ENCODE measurements around the gene DIP2C.

Gene DIP2C

DNA sequence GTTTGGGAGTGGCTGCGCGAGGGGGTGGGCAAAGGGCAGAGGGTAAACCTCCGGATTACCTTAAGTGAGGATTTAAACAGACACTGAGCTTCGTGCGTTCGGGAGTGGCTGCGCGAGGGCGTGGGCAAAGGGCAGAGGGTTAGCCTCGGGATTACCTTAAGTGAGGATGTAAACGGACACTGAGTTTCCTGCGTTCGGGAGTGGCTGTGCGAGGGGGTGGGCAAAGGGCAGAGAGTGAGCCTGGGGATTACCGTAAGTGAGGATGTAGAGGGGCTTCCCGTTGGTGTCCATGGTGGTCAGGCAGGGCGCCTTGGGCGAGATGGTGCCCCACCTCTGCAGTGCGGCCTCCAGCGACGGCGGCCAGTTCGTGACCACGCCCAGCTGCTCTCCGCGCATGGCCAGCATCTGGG is 275.8 kb downstream of the DIP2C start:
- no peak for TF ChIP-seq CTCF (IDR thresholded peaks at IDR 0.05; ENCODE audit: low read depth, low read length)
- Histone ChIP-seq H3K36me3 (0 out of 2 replicates have a peak, but pooled peaks cover 2% of the 10 kb centered on the region), H3K27me3 (ENCODE audit: insufficient read depth, low read depth, severe bottlenecking) (no peaks in the 10 kb centered on the region), H3K9me3 (ENCODE audit: severe bottlenecking) (no peaks in the 10 kb centered on the region), H3K27ac (no peak overlapping the region), H3K4me3 (ENCODE audit: low read depth, low read length) (no peak overlapping the region)
- DNase-seq = peak; percentile 54

DNA sequence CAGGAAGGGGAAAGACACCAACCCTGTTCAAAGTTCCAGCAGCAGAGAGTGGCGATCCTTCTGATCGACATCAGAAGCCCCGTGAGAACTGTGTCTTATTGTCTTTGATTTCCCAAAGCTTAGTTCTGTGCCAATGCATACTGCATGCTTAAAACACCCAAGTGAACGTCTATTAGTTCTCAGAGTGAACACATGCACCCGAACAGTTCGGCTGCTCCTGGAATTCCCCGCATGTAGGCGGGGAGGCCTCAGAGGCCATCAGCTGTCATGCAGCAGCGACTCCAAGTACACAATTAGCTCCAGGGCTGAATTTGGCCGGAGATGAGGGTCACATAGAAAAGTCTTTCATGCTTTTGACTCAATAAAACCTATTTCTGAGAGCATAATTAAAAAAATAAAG is 277.4 kb downstream of the DIP2C start:
- DNase-seq = no peak
- Histone ChIP-seq H3K36me3 (0 out of 2 replicates have a peak, but pooled peaks cover 2% of the 10 kb centered on the region), H3K27ac (no peak overlapping the region), H3K9me3 (ENCODE audit: severe bottlenecking) (no peaks in the 10 kb centered on the region), H3K4me3 (ENCODE audit: low read depth, low read length) (no peak overlapping the region), H3K27me3 (ENCODE audit: insufficient read depth, low read depth, severe bottlenecking) (no peaks in the 10 kb centered on the region)
- no peak for TF ChIP-seq CTCF (IDR thresholded peaks at IDR 0.05; ENCODE audit: low read depth, low read length)

DNA sequence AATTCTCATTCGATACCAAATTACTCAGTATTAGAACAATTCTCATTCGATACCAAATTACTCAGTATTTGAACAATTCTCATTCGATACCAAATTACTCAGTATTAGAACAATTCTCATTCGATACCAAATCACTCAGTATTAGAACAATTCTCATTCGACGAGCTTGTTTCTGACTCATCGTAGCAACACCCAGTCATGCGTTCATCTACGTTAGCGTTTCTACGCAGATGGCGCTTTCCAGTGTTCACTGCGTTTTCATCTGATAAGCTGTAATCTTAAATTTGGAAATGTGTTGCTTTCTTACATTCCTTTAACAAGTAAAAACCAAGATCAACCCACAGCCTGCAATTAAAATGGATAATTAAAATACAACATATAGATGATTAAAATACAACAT is 277.9 kb downstream of the DIP2C start:
- DNase-seq = no peak
- Histone ChIP-seq H3K27me3 (ENCODE audit: insufficient read depth, low read depth, severe bottlenecking) (no peaks in the 10 kb centered on the region), H3K9me3 (ENCODE audit: severe bottlenecking) (no peaks in the 10 kb centered on the region), H3K27ac (no peak overlapping the region), H3K4me3 (ENCODE audit: low read depth, low read length) (no peak overlapping the region), H3K36me3 (0 out of 2 replicates have a peak, but pooled peaks cover 2% of the 10 kb centered on the region)
- TF ChIP-seq CTCF (IDR thresholded peaks at IDR 0.05; ENCODE audit: low read depth, low read length) = no peak

- no peak overlapping the region for H3K27ac ChIP-seq
- no peak for DNase-seq
- no peak overlapping the region for H3K4me3 ChIP-seq (ENCODE audit: low read depth, low read length)
- no peak for TF ChIP-seq CTCF (IDR thresholded peaks at IDR 0.05; ENCODE audit: low read depth, low read length)
- 0 out of 2 replicates have a peak, but pooled peaks cover 2% of the 10 kb centered on the region for H3K36me3 ChIP-seq
- H3K27me3 ChIP-seq (ENCODE audit: insufficient read depth, low read depth, severe bottlenecking) = no peaks in the 10 kb centered on the region
- H3K9me3 ChIP-seq (ENCODE audit: severe bottlenecking) = no peaks in the 10 kb centered on the region
These were observed 279.9 kb downstream of the DIP2C start for GRCh38 chr10:409408-410040.

DNA sequence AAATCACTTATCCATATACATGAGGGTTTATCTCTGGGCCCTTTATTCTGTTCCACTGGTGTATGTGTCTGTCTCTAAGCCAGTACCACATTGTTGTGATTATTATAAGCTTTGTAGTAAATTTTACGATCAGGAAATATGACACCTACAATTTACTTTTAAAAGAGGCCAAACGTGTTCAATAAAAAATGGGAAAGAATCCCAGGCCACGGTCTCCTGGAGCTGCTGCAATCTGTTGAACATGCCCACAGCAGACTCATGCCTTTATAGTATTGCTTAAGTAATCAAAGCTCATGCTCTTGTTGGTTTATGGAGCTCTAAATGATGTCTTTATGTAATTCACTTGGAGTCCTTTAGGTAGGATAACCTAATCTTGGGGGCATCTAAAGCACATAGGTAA is 281.2 kb downstream of the DIP2C start:
- no peak overlapping the region for H3K4me3 ChIP-seq (ENCODE audit: low read depth, low read length)
- 0 out of 2 replicates have a peak, but pooled peaks cover 2% of the 10 kb centered on the region for H3K36me3 ChIP-seq
- DNase-seq = no peak
- H3K27me3 ChIP-seq (ENCODE audit: insufficient read depth, low read depth, severe bottlenecking) = no peaks in the 10 kb centered on the region
- H3K9me3 ChIP-seq (ENCODE audit: severe bottlenecking) = no peaks in the 10 kb centered on the region
- H3K27ac ChIP-seq = no peak overlapping the region
- TF ChIP-seq CTCF (IDR thresholded peaks at IDR 0.05; ENCODE audit: low read depth, low read length) = no peak

DNA sequence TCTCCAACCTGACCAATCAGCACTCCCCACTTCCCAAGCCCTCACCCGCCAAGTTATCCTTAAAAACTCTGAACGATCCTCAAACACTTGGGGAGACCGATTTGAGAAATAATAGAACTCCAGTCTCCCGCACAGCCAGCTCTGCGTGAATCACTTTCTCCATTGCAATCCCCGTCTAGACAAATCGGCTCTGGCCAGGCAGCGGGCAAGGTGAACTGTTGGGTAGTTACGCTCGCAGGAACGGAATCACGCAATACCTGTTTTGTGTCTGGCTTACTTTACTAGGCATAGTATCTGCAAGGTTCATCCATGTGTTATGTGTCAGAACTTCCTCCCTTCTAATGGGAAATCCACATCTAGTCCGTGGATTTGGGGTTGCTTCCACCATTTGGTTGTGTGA is 282.5 kb downstream of the DIP2C start:
- H3K9me3 ChIP-seq (ENCODE audit: severe bottlenecking) = no peaks in the 10 kb centered on the region
- no peaks in the 10 kb centered on the region for H3K27me3 ChIP-seq (ENCODE audit: insufficient read depth, low read depth, severe bottlenecking)
- no peak overlapping the region for H3K27ac ChIP-seq
- H3K4me3 ChIP-seq (ENCODE audit: low read depth, low read length) = no peak overlapping the region
- no peaks in the 10 kb centered on the region for H3K36me3 ChIP-seq
- no peak for DNase-seq
- TF ChIP-seq CTCF (IDR thresholded peaks at IDR 0.05; ENCODE audit: low read depth, low read length) = no peak

All from WERI-Rb-1 (cell line).